Measurements from ENCODE around the gene SYNPR. TPM values are rescaled to one million over a fixed set of nuclear protein-coding genes. Genes with fewer than 3 reads are reported as not detected.

Gene SYNPR
- total RNA-seq, 1 experiment from 2014 or later = 0.17 TPM

- H4K91ac ChIP-seq (ENCODE audit: insufficient read length, low read depth, low read length) = no peak overlapping the region
- no peak overlapping the region for H2AFZ ChIP-seq (ENCODE audit: low read length)
- H3K27ac ChIP-seq (ENCODE audit: insufficient read length, low read depth, low read length) = no peak overlapping the region
- no peak for TF ChIP-seq CTCF (conservative IDR thresholded peaks at IDR 0.05)
- no peaks in the 10 kb centered on the region for H3K79me1 ChIP-seq (ENCODE audit: insufficient read depth, low read depth, low read length, poor library complexity, severe bottlenecking)
- no peak overlapping the region for H3K4ac ChIP-seq (ENCODE audit: low read depth, low read length)
- H2BK12ac ChIP-seq (ENCODE audit: insufficient read length, low read depth, low read length) = no peak overlapping the region
- DNase-seq = no peak
- no peaks in the 10 kb centered on the region for H4K20me1 ChIP-seq (ENCODE audit: control insufficient read depth, insufficient read depth, insufficient read length)
- no peak overlapping the region for H3K4me2 ChIP-seq (ENCODE audit: insufficient read depth, insufficient read length, low read length)
- H3K18ac ChIP-seq (ENCODE audit: insufficient read length, low read depth, low read length) = no peak overlapping the region
- no peak overlapping the region for H4K5ac ChIP-seq (ENCODE audit: insufficient read length, low read depth, low read length)
- H2AK5ac ChIP-seq (ENCODE audit: insufficient read length, low read length) = no peak overlapping the region
- H2BK5ac ChIP-seq (ENCODE audit: insufficient read length, low read length) = no peak overlapping the region
- no peaks in the 10 kb centered on the region for H3K23me2 ChIP-seq (ENCODE audit: insufficient read length, low read depth, low read length, poor library complexity, severe bottlenecking)
- H2BK15ac ChIP-seq (ENCODE audit: low read depth, low read length) = no peak overlapping the region
- H3K27me3 ChIP-seq (ENCODE audit: insufficient read depth, low read length) = no peaks in the 10 kb centered on the region
- Mint-ChIP-seq H3K4me1 (peaks cover 4 to 5% of the 10 kb centered on the region in 2 experiments; a peak in 3 of 4 replicates), H3K27ac (no peak overlapping the region), H3K4me3 (no peak overlapping the region), H3K27me3 (ENCODE audit: low read depth) (0 out of 2 replicates have a peak, but pooled peaks cover 2% of the 10 kb centered on the region), H3K9me3 (peaks cover 6 to 10% of the 10 kb centered on the region in 2 experiments; a peak in 4 of 5 replicates), H3K36me3 (ENCODE audit: insufficient read depth in 1 of 3, low read depth in 3 of 3) (peaks cover 0 to 11% (median 3%) of the 10 kb centered on the region in 3 experiments; a peak in 3 of 7 replicates)
- H3K23ac ChIP-seq (ENCODE audit: insufficient read length, low read depth, low read length) = no peak overlapping the region
- no peak overlapping the region for H3K9ac ChIP-seq (ENCODE audit: extremely low read depth, insufficient read length, low read length)
- no peaks in the 10 kb centered on the region for H3K9me3 ChIP-seq (ENCODE audit: control insufficient read depth, low read depth, low read length)
- no peaks in the 10 kb centered on the region for H3K4me1 ChIP-seq (ENCODE audit: insufficient read depth, low read length)
- H3K79me2 ChIP-seq (ENCODE audit: insufficient read depth, low read length) = no peaks in the 10 kb centered on the region
- no peak overlapping the region for H2BK20ac ChIP-seq (ENCODE audit: low read depth, low read length, poor library complexity, severe bottlenecking)
- no peak overlapping the region for H4K8ac ChIP-seq (replicated peaks; ENCODE audit: insufficient read length, low read depth, low read length)
- no peak overlapping the region for H2BK120ac ChIP-seq (ENCODE audit: low read depth, low read length, poor library complexity, severe bottlenecking)
- no peak overlapping the region for H3K56ac ChIP-seq (ENCODE audit: insufficient read length, low read depth, low read length)
- no CpG with 5 or more reads among the region's 3 CpGs for WGBS (ENCODE audit: extremely low coverage, insufficient read length, low lambda C conversion rate)
- no peak overlapping the region for H3K14ac ChIP-seq (ENCODE audit: insufficient read depth, low read length)
- no peak overlapping the region for H3T11ph ChIP-seq (ENCODE audit: low read length)
Observed at GRCh38 chr3:63635186-63635585, 357.1 kb downstream of the SYNPR start.

All from H9 (cell line).